ENCODE measurements around the gene CITED1. TPM values are rescaled to one million over a fixed set of nuclear protein-coding genes. Genes with fewer than 3 reads are reported as not detected.
"Not testable (repeated sequence)": the region's sequence is repeated elsewhere in the genome, so short reads cannot be mapped to it uniquely, and the experiment has no call there.

The CITED1 gene
- total and polyA plus RNA-seq, 2 donors: 0.52 to 1.3 TPM

GRCh38 chrX:72340041-72340440, 34.3 kb upstream of the CITED1 start:
- 98% methylated on average over 7 of the region's 7 CpGs for WGBS
- no peak for DNase-seq (ENCODE audit: low read depth in 6 of 9, low spot score in 9 of 9)
- H3K4me3 ChIP-seq (ENCODE audit: low read length in 2 of 2): no peak overlapping the region

GRCh38 chrX:72330131-72330530, 24.4 kb upstream of the CITED1 start:
- Histone ChIP-seq H3K27me3 (ENCODE audit: control insufficient read depth in 2 of 2, insufficient read depth in 1 of 2, low read length in 1 of 2) (no peaks in the 10 kb centered on the region), H3K27ac (ENCODE audit: low read depth in 1 of 2, low read length in 1 of 2) (no peak overlapping the region), H3K9me3 (ENCODE audit: control insufficient read depth in 2 of 2, insufficient read depth in 1 of 2, low read length in 1 of 2) (no peaks in the 10 kb centered on the region), H3K4me3 (ENCODE audit: low read length in 2 of 2) (no peak overlapping the region), H3K4me1 (ENCODE audit: control insufficient read depth in 2 of 2, insufficient read depth in 2 of 2, low read length in 2 of 2) (no peaks in the 10 kb centered on the region), H3K36me3 (ENCODE audit: control insufficient read depth in 2 of 2, insufficient read depth in 2 of 2, low read length in 1 of 2) (no peaks in the 10 kb centered on the region)
- 100% methylated on average over 3 of the region's 3 CpGs for WGBS
- DNase-seq (ENCODE audit: low read depth in 6 of 9, low spot score in 9 of 9): no peak

More at GRCh38 chrX:72340041-72340440, 34.3 kb upstream of the CITED1 start:
- H3K27me3 ChIP-seq (ENCODE audit: control insufficient read depth in 2 of 2, insufficient read depth in 1 of 2, low read length in 1 of 2): no peaks in the 10 kb centered on the region
- H3K36me3 ChIP-seq (ENCODE audit: control insufficient read depth in 2 of 2, insufficient read depth in 2 of 2, low read length in 1 of 2): no peaks in the 10 kb centered on the region
- no peaks in the 10 kb centered on the region for H3K4me1 ChIP-seq (ENCODE audit: control insufficient read depth in 2 of 2, insufficient read depth in 2 of 2, low read length in 2 of 2)
- H3K27ac ChIP-seq (ENCODE audit: low read depth in 1 of 2, low read length in 1 of 2): no peak overlapping the region
- H3K9me3 ChIP-seq (ENCODE audit: control insufficient read depth in 2 of 2, insufficient read depth in 1 of 2, low read length in 1 of 2): no peaks in the 10 kb centered on the region

GRCh38 chrX:72326605-72327300, 21.0 kb upstream of the CITED1 start:
- Histone ChIP-seq H3K27ac (ENCODE audit: low read depth in 1 of 2, low read length in 1 of 2) (no peak overlapping the region), H3K4me3 (ENCODE audit: low read length in 2 of 2) (no peak overlapping the region), H3K36me3 (ENCODE audit: control insufficient read depth in 2 of 2, insufficient read depth in 2 of 2, low read length in 1 of 2) (no peaks in the 10 kb centered on the region), H3K27me3 (ENCODE audit: control insufficient read depth in 2 of 2, insufficient read depth in 1 of 2, low read length in 1 of 2) (no peaks in the 10 kb centered on the region), H3K9me3 (ENCODE audit: control insufficient read depth in 2 of 2, insufficient read depth in 1 of 2, low read length in 1 of 2) (no peaks in the 10 kb centered on the region), H3K4me1 (ENCODE audit: control insufficient read depth in 2 of 2, insufficient read depth in 2 of 2, low read length in 2 of 2) (no peaks in the 10 kb centered on the region)
- no peak for DNase-seq (ENCODE audit: low read depth in 6 of 9, low spot score in 9 of 9)
- whole genome bisulfite sequencing: 98% methylated on average over 8 of the region's 8 CpGs

GRCh38 chrX:72319651-72320050, 13.9 kb upstream of the CITED1 start:
- H3K36me3 ChIP-seq (ENCODE audit: control insufficient read depth in 2 of 2, insufficient read depth in 2 of 2, low read length in 1 of 2); DNase-seq (ENCODE audit: low read depth in 6 of 9, low spot score in 9 of 9); H3K9me3 ChIP-seq (ENCODE audit: control insufficient read depth in 2 of 2, insufficient read depth in 1 of 2, low read length in 1 of 2); H3K4me3 ChIP-seq (ENCODE audit: low read length in 2 of 2); H3K27me3 ChIP-seq (ENCODE audit: control insufficient read depth in 2 of 2, insufficient read depth in 1 of 2, low read length in 1 of 2); H3K27ac ChIP-seq (ENCODE audit: low read depth in 1 of 2, low read length in 1 of 2); H3K4me1 ChIP-seq (ENCODE audit: control insufficient read depth in 2 of 2, insufficient read depth in 2 of 2, low read length in 2 of 2): not testable (repeated sequence)
- 98% methylated on average over 8 of the region's 8 CpGs for WGBS

GRCh38 chrX:72317139-72317538, 11.4 kb upstream of the CITED1 start:
- 96% methylated on average over 4 of the region's 4 CpGs for WGBS
- Histone ChIP-seq H3K4me1 (ENCODE audit: control insufficient read depth in 2 of 2, insufficient read depth in 2 of 2, low read length in 2 of 2) (no peaks in the 10 kb centered on the region), H3K27ac (ENCODE audit: low read depth in 1 of 2, low read length in 1 of 2) (no peak overlapping the region), H3K27me3 (ENCODE audit: control insufficient read depth in 2 of 2, insufficient read depth in 1 of 2, low read length in 1 of 2) (peaks cover 0 to 17% of the 10 kb centered on the region in 2 donors), H3K4me3 (ENCODE audit: low read length in 2 of 2) (no peak overlapping the region), H3K36me3 (ENCODE audit: control insufficient read depth in 2 of 2, insufficient read depth in 2 of 2, low read length in 1 of 2) (no peaks in the 10 kb centered on the region), H3K9me3 (ENCODE audit: control insufficient read depth in 2 of 2, insufficient read depth in 1 of 2, low read length in 1 of 2) (no peaks in the 10 kb centered on the region)
- DNase-seq (ENCODE audit: low read depth in 6 of 9, low spot score in 9 of 9): no peak

- WGBS: 85% methylated on average over 12 of the region's 12 CpGs
- no peak overlapping the region for H3K27ac ChIP-seq (ENCODE audit: low read depth in 1 of 2, low read length in 1 of 2)
- H3K4me3 ChIP-seq (ENCODE audit: low read length in 2 of 2): no peak overlapping the region
- no peaks in the 10 kb centered on the region for H3K9me3 ChIP-seq (ENCODE audit: control insufficient read depth in 2 of 2, insufficient read depth in 1 of 2, low read length in 1 of 2)
- no peaks in the 10 kb centered on the region for H3K4me1 ChIP-seq (ENCODE audit: control insufficient read depth in 2 of 2, insufficient read depth in 2 of 2, low read length in 2 of 2)
- peaks cover 0 to 19% of the 10 kb centered on the region in 2 donors for H3K27me3 ChIP-seq (ENCODE audit: control insufficient read depth in 2 of 2, insufficient read depth in 1 of 2, low read length in 1 of 2)
- no peak for DNase-seq (ENCODE audit: low read depth in 6 of 9, low spot score in 9 of 9)
- H3K36me3 ChIP-seq (ENCODE audit: control insufficient read depth in 2 of 2, insufficient read depth in 2 of 2, low read length in 1 of 2): no peaks in the 10 kb centered on the region
These were observed 10.8 kb upstream of the CITED1 start for GRCh38 chrX:72316408-72317110.

- Histone ChIP-seq H3K36me3 (ENCODE audit: control insufficient read depth in 2 of 2, insufficient read depth in 2 of 2, low read length in 1 of 2) (no peaks in the 10 kb centered on the region), H3K27me3 (ENCODE audit: control insufficient read depth in 2 of 2, insufficient read depth in 1 of 2, low read length in 1 of 2) (peaks cover 0 to 28% of the 10 kb centered on the region in 2 donors), H3K4me1 (ENCODE audit: control insufficient read depth in 2 of 2, insufficient read depth in 2 of 2, low read length in 2 of 2) (no peaks in the 10 kb centered on the region), H3K4me3 (ENCODE audit: low read length in 2 of 2) (no peak overlapping the region), H3K9me3 (ENCODE audit: control insufficient read depth in 2 of 2, insufficient read depth in 1 of 2, low read length in 1 of 2) (no peaks in the 10 kb centered on the region), H3K27ac (ENCODE audit: low read depth in 1 of 2, low read length in 1 of 2) (no peak overlapping the region)
- no peak for DNase-seq (ENCODE audit: low read depth in 6 of 9, low spot score in 9 of 9)
- 79% methylated on average over 3 of the region's 3 CpGs for WGBS
These were observed 9.2 kb upstream of the CITED1 start for GRCh38 chrX:72314881-72315280.

GRCh38 chrX:72313707-72314641, 8.3 kb upstream of the CITED1 start:
- no peak for DNase-seq (ENCODE audit: low read depth in 6 of 9, low spot score in 9 of 9)
- 93% methylated on average over 8 of the region's 8 CpGs for WGBS
- Histone ChIP-seq H3K4me1 (ENCODE audit: control insufficient read depth in 2 of 2, insufficient read depth in 2 of 2, low read length in 2 of 2) (peaks cover 0 to 5% of the 10 kb centered on the region in 2 donors), H3K27ac (ENCODE audit: low read depth in 1 of 2, low read length in 1 of 2) (no peak overlapping the region), H3K36me3 (ENCODE audit: control insufficient read depth in 2 of 2, insufficient read depth in 2 of 2, low read length in 1 of 2) (no peaks in the 10 kb centered on the region), H3K27me3 (ENCODE audit: control insufficient read depth in 2 of 2, insufficient read depth in 1 of 2, low read length in 1 of 2) (peaks cover 2 to 37% of the 10 kb centered on the region in 2 donors), H3K9me3 (ENCODE audit: control insufficient read depth in 2 of 2, insufficient read depth in 1 of 2, low read length in 1 of 2) (no peaks in the 10 kb centered on the region), H3K4me3 (ENCODE audit: low read length in 2 of 2) (no peak overlapping the region)
